Muscle of leg (tissue), 11 donors: ENCODE data around the gene CYP4Z1. TPM values are rescaled to one million over a fixed set of nuclear protein-coding genes. Genes with fewer than 3 reads are reported as not detected.
"Not testable (repeated sequence)": the region's sequence is repeated elsewhere in the genome, so short reads cannot be mapped to it uniquely, and the experiment has no call there.

Experiments used
- DNase-seq: peaks from one replicate; pipeline ENCODE4 v3.0.0; 2013
- H3K27ac ChIP-seq: one replicate; pipeline ENCODE4 v1.5.1; 2013; ENCODE audit warnings: mild to moderate bottlenecking, low read length, control low read depth
- H3K27me3 ChIP-seq: one replicate; pipeline ENCODE4 v1.6.1; 2013; ENCODE audit warnings: low read length; ENCODE audit not compliant: control insufficient read depth, insufficient read depth
- H3K36me3 ChIP-seq: one replicate; pipeline ENCODE4 v1.6.1; 2013; ENCODE audit warnings: low read length; ENCODE audit not compliant: control insufficient read depth, insufficient read depth
- H3K4me1 ChIP-seq: one replicate; pipeline ENCODE4 v1.6.1; 2013; ENCODE audit warnings: low read length; ENCODE audit not compliant: control insufficient read depth, insufficient read depth
- H3K4me3 ChIP-seq: one replicate; pipeline ENCODE4 v1.5.1; 2013; ENCODE audit warnings: low read length, control low read depth
- H3K9me3 ChIP-seq: replicated peaks from 2 replicates; pipeline ENCODE4 v1.6.1; 2013; ENCODE audit warnings: low read depth, low read length; ENCODE audit not compliant: control insufficient read depth
- WGBS: methylation state at CpG from one replicate; pipeline ENCODE4 v1.1.5; 2013; ENCODE audit warnings: missing lambda C conversion rate; ENCODE audit not compliant: insufficient coverage; 5-methylcytosine and 5-hydroxymethylcytosine counted together
- polyA plus RNA-seq, 8 donors: library from polyadenylated mRNA; unstranded; fragments of 120-200 nt; gene quantifications; one replicate each; pipeline versions ENCODE4 v1.2.1 to v1.2.3, GENCODE V29; 2013; ENCODE audit warnings: inconsistent platforms in 1 of 8, low replicate concordance in 1 of 8; ENCODE audit not compliant: insufficient read length in 8 of 8, insufficient read depth in 1 of 8
- total RNA-seq: library from RNA; stranded (reverse); fragments of 120-200 nt; gene quantifications from one replicate; pipeline ENCODE4 v1.2.4, GENCODE V29; 2013

Gene CYP4Z1
- total and polyA plus RNA-seq, 9 donors, result 0.07 to 0.19 (median 0.16) TPM; not detected in 3

- WGBS, result no CpG with 5 or more reads among the region's 2 CpGs
- not testable (repeated sequence) for H3K27ac ChIP-seq, DNase-seq, H3K9me3 ChIP-seq, H3K4me1 ChIP-seq, H3K36me3 ChIP-seq, H3K4me3 ChIP-seq, H3K27me3 ChIP-seq
Observed at GRCh38 chr1:47126997-47127396, 60.0 kb downstream of the CYP4Z1 start.

GRCh38 chr1:47128221-47128620 lies 61.2 kb downstream of the CYP4Z1 start:
- Histone ChIP-seq H3K4me1 (no peaks in the 10 kb centered on the region), H3K36me3 (no peaks in the 10 kb centered on the region), H3K9me3 (no peaks in the 10 kb centered on the region), H3K27me3 (no peaks in the 10 kb centered on the region), H3K27ac (no peak overlapping the region), H3K4me3 (no peak overlapping the region)
- DNase-seq, result no peak
- WGBS, result no CpG with 5 or more reads among the region's 1 CpG

DNA sequence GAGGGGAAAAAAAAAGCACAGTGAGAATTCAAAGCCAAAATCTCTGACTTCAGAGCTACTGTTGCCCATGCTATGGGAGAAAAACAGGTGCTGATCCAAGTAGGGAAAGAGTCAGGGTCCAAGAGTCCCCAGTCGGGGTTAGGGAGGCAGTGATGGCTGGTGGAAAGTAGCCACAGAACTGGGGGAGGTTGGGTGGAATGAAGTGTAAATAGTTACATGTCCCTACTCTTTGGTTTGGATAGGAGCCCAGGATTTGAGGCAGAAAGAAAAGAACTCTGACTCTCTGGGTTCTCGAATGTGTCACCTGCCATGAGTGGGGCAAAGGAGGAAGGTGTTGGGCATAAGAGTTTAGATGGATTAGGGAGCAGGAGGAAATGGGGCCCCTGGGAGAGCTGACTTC lies 61.8 kb downstream of the CYP4Z1 start:
- not testable (repeated sequence) for H3K4me1 ChIP-seq, H3K27me3 ChIP-seq, DNase-seq, H3K9me3 ChIP-seq, H3K27ac ChIP-seq, H3K36me3 ChIP-seq, H3K4me3 ChIP-seq
- WGBS, result 56% methylated on average over 2 of the region's 2 CpGs

- not testable (repeated sequence) for H3K27me3 ChIP-seq, H3K27ac ChIP-seq, H3K4me1 ChIP-seq, H3K36me3 ChIP-seq, H3K4me3 ChIP-seq, H3K9me3 ChIP-seq, DNase-seq
- WGBS, result no CpG with 5 or more reads among the region's 8 CpGs
Observed at GRCh38 chr1:47129489-47130230, 62.6 kb downstream of the CYP4Z1 start.

- not testable (repeated sequence) for H3K36me3 ChIP-seq, H3K4me3 ChIP-seq, H3K27ac ChIP-seq, H3K4me1 ChIP-seq, DNase-seq, H3K27me3 ChIP-seq, H3K9me3 ChIP-seq
- WGBS, result no CpG with 5 or more reads among the region's 3 CpGs
Observed at GRCh38 chr1:47132665-47133064, 65.6 kb downstream of the CYP4Z1 start.

DNA sequence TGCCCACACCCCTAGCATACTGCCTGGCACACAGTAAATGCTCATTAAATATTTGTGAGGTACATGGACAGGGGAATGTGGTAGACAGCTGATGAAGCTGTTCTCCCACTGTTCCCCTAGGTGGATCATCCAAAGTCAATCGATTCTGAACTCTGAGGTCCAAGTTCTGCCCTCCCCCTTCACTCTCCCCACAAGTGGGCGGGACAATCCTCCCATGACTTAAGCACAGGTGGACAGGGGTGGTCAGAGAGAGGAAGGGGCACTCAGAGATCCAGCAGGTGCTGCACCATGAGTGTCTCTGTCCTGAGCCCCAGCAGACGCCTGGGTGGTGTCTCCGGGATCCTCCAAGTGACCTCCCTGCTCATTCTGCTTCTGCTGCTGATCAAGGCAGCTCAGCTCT lies 70.2 kb downstream of the CYP4Z1 start, which contains the start of gene CYP4A22:
CYP4A22 (plus strand) TSS at position 244 of the 400 bp plus-strand sequence; CDS start at position 289, 45 bp downstream.
- H3K4me1 ChIP-seq, result no peaks in the 10 kb centered on the region
- no CpG with 5 or more reads among the region's 4 CpGs for WGBS
- DNase-seq, result no peak
- H3K36me3 ChIP-seq, result no peaks in the 10 kb centered on the region
- H3K4me3 ChIP-seq, result no peak within 1 kb of the TSS
- no peaks in the 10 kb centered on the region for H3K9me3 ChIP-seq
- no peaks in the 10 kb centered on the region for H3K27me3 ChIP-seq
- H3K27ac ChIP-seq, result no peak within 1 kb of the TSS

GRCh38 chr1:47137925-47138615 lies 71.0 kb downstream of the CYP4Z1 start:
- H3K9me3 ChIP-seq, result no peaks in the 10 kb centered on the region
- H3K27ac ChIP-seq, result no peak overlapping the region
- H3K27me3 ChIP-seq, result no peaks in the 10 kb centered on the region
- no peak for DNase-seq
- 70% methylated on average over 2 of the region's 5 CpGs for WGBS
- no peaks in the 10 kb centered on the region for H3K36me3 ChIP-seq
- no peak overlapping the region for H3K4me3 ChIP-seq
- no peaks in the 10 kb centered on the region for H3K4me1 ChIP-seq

GRCh38 chr1:47140358-47140757 lies 73.3 kb downstream of the CYP4Z1 start:
- H3K27ac ChIP-seq, H3K4me1 ChIP-seq, H3K4me3 ChIP-seq, DNase-seq, H3K36me3 ChIP-seq, H3K27me3 ChIP-seq, H3K9me3 ChIP-seq: not testable (repeated sequence)
- WGBS, result 80% methylated on average over 1 of the region's 3 CpGs

DNA sequence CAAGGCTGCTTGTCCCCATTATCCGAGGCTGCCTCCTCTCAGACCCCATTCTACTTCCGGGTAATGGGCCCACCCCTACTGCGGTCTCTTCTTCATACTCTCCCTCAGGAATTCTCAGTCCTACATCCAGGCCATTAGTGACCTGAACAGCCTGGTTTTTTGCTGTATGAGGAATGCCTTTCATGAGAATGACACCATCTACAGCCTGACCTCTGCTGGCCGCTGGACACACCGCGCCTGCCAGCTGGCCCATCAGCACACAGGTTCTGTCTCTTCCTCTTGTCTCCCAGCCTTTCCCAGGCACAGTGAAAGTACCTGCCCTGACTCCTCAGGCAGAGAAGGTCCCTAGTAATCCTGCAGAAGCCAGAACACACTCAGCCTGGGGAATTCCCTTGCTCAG lies 76.6 kb downstream of the CYP4Z1 start:
- not testable (repeated sequence) for H3K4me1 ChIP-seq, H3K36me3 ChIP-seq, H3K4me3 ChIP-seq, H3K27ac ChIP-seq, H3K9me3 ChIP-seq, DNase-seq, H3K27me3 ChIP-seq
- WGBS, result no CpG with 5 or more reads among the region's 6 CpGs

DNA sequence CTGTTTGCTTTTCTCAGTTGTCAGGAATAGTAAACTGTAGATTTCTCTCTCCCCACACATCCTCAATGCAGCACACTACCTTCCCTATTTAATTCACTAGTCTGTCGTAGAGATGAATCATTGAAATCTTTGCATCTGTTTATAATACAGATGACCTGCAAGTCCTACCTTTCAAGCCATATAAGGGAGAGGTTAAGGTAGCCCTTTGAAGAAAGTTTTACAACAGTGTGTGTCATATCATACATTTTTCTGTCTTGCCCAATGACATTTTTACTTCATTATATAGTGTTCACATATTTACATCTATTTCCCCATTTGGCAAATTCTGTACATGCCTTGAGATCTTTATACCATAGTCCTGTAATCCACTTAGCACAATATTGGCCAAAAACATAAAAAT lies 79.5 kb downstream of the CYP4Z1 start:
- not testable (repeated sequence) for H3K9me3 ChIP-seq, DNase-seq, H3K27ac ChIP-seq, H3K36me3 ChIP-seq, H3K4me1 ChIP-seq, H3K27me3 ChIP-seq, H3K4me3 ChIP-seq
- no CpG with 5 or more reads among the region's 1 CpG for WGBS
